HepG2 (cell line): ENCODE results near the gene ADGRG1. TPM values are rescaled to one million over a fixed set of nuclear protein-coding genes. Genes with fewer than 3 reads are reported as not detected.

Experiments used
- ARNT2 ChIP-seq: sonication (generic); formaldehyde crosslinking; IDR thresholded peaks from 2 replicates; pipeline ENCODE4 v1.8.0; 2022; ENCODE audit warnings: mild to moderate bottlenecking, low read depth, missing genetic modification reagents, moderate library complexity
- ATF3 ChIP-seq: sonication (generic); formaldehyde crosslinking; IDR thresholded peaks from 2 replicates; pipeline ENCODE4 v1.4.0; 2020; ENCODE audit warnings: missing genetic modification reagents
- FUBP1 ChIP-seq: sonication (generic); formaldehyde crosslinking; IDR thresholded peaks from 2 replicates; pipeline ENCODE4 v1.5.1; 2020; ENCODE audit warnings: missing genetic modification reagents, mild to moderate bottlenecking, borderline replicate concordance
- ISL2 ChIP-seq: sonication (generic); formaldehyde crosslinking; IDR thresholded peaks from 2 replicates; pipeline ENCODE4 v1.5.0; 2020; ENCODE audit warnings: missing genetic modification reagents
- KLF11 ChIP-seq: IDR thresholded peaks from 2 replicates; pipeline ENCODE4 v1.6.1; 2016; ENCODE audit warnings: missing compliant biosample characterization
- MBNL3 ChIP-seq: fragments of 250-450 bp; sonication (Bioruptor Pico); conservative IDR thresholded peaks from 2 replicates; pipeline ENCODE4 v1.8.0; 2022; ENCODE audit warnings: mild to moderate bottlenecking, inconsistent platforms
- MED1 ChIP-seq: sonication (generic); formaldehyde crosslinking; IDR thresholded peaks from 2 replicates; pipeline ENCODE4 v1.4.0; 2020; ENCODE audit warnings: missing genetic modification reagents
- MIXL1 ChIP-seq: IDR thresholded peaks from 2 replicates; pipeline ENCODE4 v1.6.1; 2016
- RCOR2 ChIP-seq: IDR thresholded peaks from 2 replicates; pipeline ENCODE4 v1.6.1; 2016; ENCODE audit warnings: missing biosample characterization, missing genetic modification reagents
- TBP ChIP-seq: sonication (generic); formaldehyde crosslinking; IDR thresholded peaks from 2 replicates; pipeline ENCODE4 v1.5.0; 2020; ENCODE audit warnings: missing genetic modification reagents
- TCF7L2 ChIP-seq: IDR thresholded peaks from 2 replicates; pipeline ENCODE4 v1.6.1; 2011; ENCODE audit warnings: mild to moderate bottlenecking, low read depth, low read length, moderate library complexity
- ZBTB8A ChIP-seq: sonication (generic); formaldehyde crosslinking; IDR thresholded peaks from 2 replicates; pipeline ENCODE4 v1.4.0; 2020; ENCODE audit warnings: mild to moderate bottlenecking, low read depth, missing genetic modification reagents, borderline replicate concordance
- ZFY ChIP-seq: sonication (generic); formaldehyde crosslinking; IDR thresholded peaks from 2 replicates; pipeline ENCODE4 v1.4.0; 2020; ENCODE audit warnings: missing genetic modification reagents
- ZNF224 ChIP-seq: sonication (generic); formaldehyde crosslinking; IDR thresholded peaks from 2 replicates; pipeline ENCODE4 v1.5.0; 2020; ENCODE audit warnings: mild to moderate bottlenecking, missing genetic modification reagents
- ZNF251 ChIP-seq: sonication (generic); formaldehyde crosslinking; IDR thresholded peaks from 2 replicates; pipeline ENCODE4 v1.9.0; 2021; ENCODE audit warnings: mild to moderate bottlenecking, missing genetic modification reagents
- ZNF280B ChIP-seq: sonication (generic); formaldehyde crosslinking; IDR thresholded peaks from 2 replicates; pipeline ENCODE4 v1.5.0; 2020; ENCODE audit warnings: missing genetic modification reagents, mild to moderate bottlenecking, borderline replicate concordance
- ZNF281 ChIP-seq: sonication (generic); formaldehyde crosslinking; IDR thresholded peaks from 2 replicates; pipeline ENCODE4 v1.4.0; 2020; ENCODE audit warnings: missing genetic modification reagents, borderline replicate concordance
- ZNF326 ChIP-seq: sonication (generic); formaldehyde crosslinking; IDR thresholded peaks from 2 replicates; pipeline ENCODE4 v1.4.0; 2020; ENCODE audit warnings: missing genetic modification reagents, borderline replicate concordance
- ZNF367 ChIP-seq: sonication (generic); formaldehyde crosslinking; IDR thresholded peaks from 2 replicates; pipeline ENCODE4 v1.4.0; 2020; ENCODE audit warnings: missing genetic modification reagents, borderline replicate concordance
- ZNF891 ChIP-seq: sonication (generic); formaldehyde crosslinking; IDR thresholded peaks from 2 replicates; pipeline ENCODE4 v1.5.0; 2020; ENCODE audit warnings: mild to moderate bottlenecking, missing genetic modification reagents
- ZSCAN9 ChIP-seq: IDR thresholded peaks from 2 replicates; pipeline ENCODE4 v1.6.1; 2016; ENCODE audit warnings: borderline replicate concordance
- polyA plus RNA-seq, 8 experiments: library from polyadenylated mRNA; depleted of rRNA in 3 of 8; stranded (reverse) in 7 of 8; unstranded in 1 of 8; fragments of >200 nt; fragmentation: Illumina TruSeq in 4 of 8; extraction: Trizol in 4 of 8; gene quantifications; 2 replicates each; pipeline versions ENCODE4 v1.2.1 to v1.2.3, GENCODE V29; 2011 to 2016; ENCODE audit warnings: low read depth in 4 of 8, missing spikeins in 1 of 8, mixed read lengths in 1 of 8; ENCODE audit not compliant: insufficient read depth in 1 of 8
- total RNA-seq, 5 experiments: library from RNA; depleted of rRNA; stranded (reverse); fragments of >200 nt; fragmentation: Illumina TruSeq; extraction: Trizol; gene quantifications; 2 replicates each; pipeline ENCODE4 v1.2.3, GENCODE V29; 2016; ENCODE audit warnings: low read depth in 1 of 5

Gene ADGRG1
- total and polyA plus RNA-seq, 2 of the 13 experiments (the other 11 are each of a cell fraction or from before 2014, with no cell fraction given): 2.7 to 5.9 TPM

- TF ChIP-seq TBP (CRISPR knock-in tag) (no peak), ZNF891 (CRISPR knock-in tag) (no peak), ZNF281 (CRISPR knock-in tag) (no peak), ZNF224 (CRISPR knock-in tag) (no peak), FUBP1 (CRISPR knock-in tag) (no peak), ZFY (0 out of 2 replicates have a peak, but pooled peaks have one; percentile 6), MBNL3 (no peak), TCF7L2 (no peak), ATF3 (CRISPR knock-in tag) (no peak), ZBTB8A (CRISPR knock-in tag) (no peak), MED1 (CRISPR knock-in tag) (no peak), ZNF251 (CRISPR knock-in tag) (no peak), ZSCAN9 (no peak), ZNF326 (no peak), MIXL1 (no peak), KLF11 (CRISPR knock-in tag) (no peak), ISL2 (CRISPR knock-in tag) (no peak), ZNF367 (CRISPR knock-in tag) (no peak), ARNT2 (no peak), RCOR2 (no peak), ZNF280B (peak; percentile 55; the same call in 1 of the 2 replicates)
Measured at GRCh38 chr16:57620335-57621231, 7.8 kb upstream of the ADGRG1 start (continued).
